ENCODE data around the gene MGMT.

MGMT gene

GRCh38 chr10:129656642-129657041, 189.6 kb downstream of the MGMT start:
- Histone ChIP-seq H3K9ac (no peak overlapping the region), H3K9me3 (replicated peaks in 1 of 11) (no peaks in the 10 kb centered on the region), H3K27ac (no peak overlapping the region), H4K20me1 (peaks cover 0 to 32% (median 6%) of the 10 kb centered on the region in 11 experiments; a peak in 5 of 22 replicates), H3K27me3 (no peaks in the 10 kb centered on the region), H3K4me3 (no peak overlapping the region), H3K4me1 (peaks cover 24 to 58% (median 49%) of the 10 kb centered on the region in 10 experiments), H3K4me2 (no peak overlapping the region), H3K36me3 (peaks cover 0 to 12% (median 0%) of the 10 kb centered on the region in 11 experiments; a peak in 4 of 22 replicates)
- TF ChIP-seq Cebpa-rat (IDR thresholded peaks at IDR 0.05): no peak

DNA sequence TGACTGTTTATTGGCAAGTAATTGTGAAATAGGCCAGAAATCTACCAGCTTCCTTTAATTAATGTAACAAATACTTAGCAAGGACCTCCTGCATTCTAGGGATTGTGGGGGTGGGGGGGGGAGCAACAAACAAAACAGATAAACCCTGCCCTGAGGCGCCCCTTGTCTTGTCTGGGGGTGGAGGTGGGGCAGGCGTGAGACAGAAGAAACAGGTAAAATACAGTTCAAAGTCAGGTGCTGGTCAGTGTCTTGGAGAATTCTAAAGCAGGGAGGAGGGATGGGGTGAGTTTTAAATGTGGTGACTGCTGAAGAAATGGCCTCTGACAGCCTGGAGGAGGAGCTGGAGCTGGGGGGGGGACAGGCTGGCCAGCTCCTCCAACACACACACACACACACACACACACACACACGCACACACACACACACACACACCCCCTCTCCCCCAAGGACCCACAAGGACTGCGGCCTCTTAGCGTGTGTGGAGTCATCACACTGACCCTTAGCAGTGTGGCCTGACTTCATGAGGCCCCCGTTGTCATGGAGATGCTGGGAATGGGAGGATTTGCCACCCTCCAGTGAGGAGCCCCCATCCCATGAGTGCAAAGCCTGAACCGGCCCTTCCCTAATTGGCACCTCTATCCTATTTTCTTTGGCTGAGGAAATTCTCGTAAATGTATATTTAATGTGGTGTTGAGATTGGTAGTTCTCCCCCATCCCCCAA, 190.4 kb downstream of the MGMT start:
- H3K9ac ChIP-seq: no peak overlapping the region
- H3K36me3 ChIP-seq: peaks cover 0 to 17% (median 0%) of the 10 kb centered on the region in 11 experiments; a peak in 6 of 22 replicates
- no peaks in the 10 kb centered on the region for H3K27me3 ChIP-seq
- H3K4me1 ChIP-seq: peaks cover 16 to 50% (median 40%) of the 10 kb centered on the region in 10 experiments
- peaks cover 0 to 27% (median 2%) of the 10 kb centered on the region in 11 experiments; a peak in 5 of 22 replicates for H4K20me1 ChIP-seq
- no peak overlapping the region for H3K4me2 ChIP-seq
- no peak for TF ChIP-seq Cebpa-rat (IDR thresholded peaks at IDR 0.05)
- no peak overlapping the region for H3K4me3 ChIP-seq
- no peak overlapping the region for H3K27ac ChIP-seq
- H3K9me3 ChIP-seq (replicated peaks in 1 of 11): peaks cover 0 to 6% (median under 1%) of the 10 kb centered on the region in 11 experiments; a peak in 3 of 22 replicates

GRCh38 chr10:129658376-129659072, 191.5 kb downstream of the MGMT start:
- TF ChIP-seq Cebpa-rat (IDR thresholded peaks at IDR 0.05): no peak

DNA sequence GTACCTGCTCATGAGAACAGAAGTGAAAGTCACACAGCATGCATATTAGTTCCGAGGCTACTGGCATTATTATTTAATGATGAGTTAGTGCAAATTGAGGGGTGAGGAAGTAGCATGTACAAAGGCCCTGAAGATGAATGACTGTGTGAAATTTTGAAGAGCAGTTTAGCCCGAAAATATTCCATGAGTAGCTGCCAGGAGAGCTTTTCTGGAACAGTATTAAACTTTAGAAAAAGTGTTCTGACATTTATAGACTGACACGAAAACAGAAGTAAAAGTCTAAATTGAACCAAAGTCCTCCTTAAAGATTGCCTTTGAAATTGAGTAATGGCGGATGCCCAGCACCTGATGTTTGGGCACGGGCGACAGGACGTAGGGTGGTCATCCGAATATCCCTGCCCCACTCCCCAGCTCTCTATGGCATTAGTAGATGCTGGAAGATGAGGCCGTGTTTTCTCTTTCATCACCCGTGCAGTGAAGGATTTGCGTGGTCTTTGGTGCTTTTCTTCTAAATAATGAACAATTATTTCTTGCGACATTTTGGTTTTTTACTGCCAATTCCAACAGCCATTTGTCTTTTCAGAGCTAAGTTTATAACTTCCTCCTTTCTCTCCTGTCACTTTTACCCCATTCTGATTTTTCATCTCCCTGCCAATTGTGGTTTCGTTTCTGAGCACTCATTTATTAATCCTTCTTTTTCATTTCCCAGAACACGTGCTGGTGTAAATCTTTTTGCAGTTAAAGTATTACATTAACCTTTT, 192.6 kb downstream of the MGMT start:
- no peak for TF ChIP-seq Cebpa-rat (IDR thresholded peaks at IDR 0.05)
- Histone ChIP-seq H3K27me3 (no peaks in the 10 kb centered on the region), H3K27ac (peak overlapping the region in 1 of 11 experiments; percentile 10; a peak in 1 of 22 replicates), H3K36me3 (peaks cover 4 to 25% (median 9%) of the 10 kb centered on the region in 11 experiments; a peak in 20 of 22 replicates), H4K20me1 (peaks cover 0 to 7% (median 0%) of the 10 kb centered on the region in 11 experiments; a peak in 3 of 22 replicates), H3K9ac (no peak overlapping the region), H3K4me3 (no peak overlapping the region), H3K9me3 (replicated peaks in 1 of 11) (peaks cover 8 to 21% (median 15%) of the 10 kb centered on the region in 11 experiments), H3K4me2 (peak overlapping the region; percentile 14 to 65 (median 41); a peak in 18 of 22 replicates), H3K4me1 (peaks cover 13 to 29% (median 23%) of the 10 kb centered on the region in 10 experiments; a peak in 19 of 20 replicates)

More at GRCh38 chr10:129658376-129659072, 191.5 kb downstream of the MGMT start:
- H3K4me2 ChIP-seq: no peak overlapping the region
- peaks cover 0 to 10% (median 7%) of the 10 kb centered on the region in 11 experiments; a peak in 11 of 22 replicates for H3K9me3 ChIP-seq (replicated peaks in 1 of 11)
- peaks cover 0 to 19% (median 0%) of the 10 kb centered on the region in 11 experiments; a peak in 6 of 22 replicates for H3K36me3 ChIP-seq
- peaks cover 0 to 16% (median 0%) of the 10 kb centered on the region in 11 experiments; a peak in 5 of 22 replicates for H4K20me1 ChIP-seq
- H3K27me3 ChIP-seq: no peaks in the 10 kb centered on the region
- H3K27ac ChIP-seq: no peak overlapping the region
- no peak overlapping the region for H3K4me3 ChIP-seq
- peaks cover 13 to 39% (median 33%) of the 10 kb centered on the region in 10 experiments; a peak in 19 of 20 replicates for H3K4me1 ChIP-seq
- H3K9ac ChIP-seq: no peak overlapping the region

GRCh38 chr10:129660569-129660968, 193.5 kb downstream of the MGMT start:
- Histone ChIP-seq H3K4me1 (peaks cover 13 to 20% (median 15%) of the 10 kb centered on the region in 10 experiments; a peak in 18 of 20 replicates), H3K27me3 (no peaks in the 10 kb centered on the region), H3K9me3 (replicated peaks in 1 of 11) (peaks cover 10 to 27% (median 17%) of the 10 kb centered on the region in 11 experiments), H3K27ac (peak overlapping the region in 1 of 11 experiments; percentile 10; a peak in 2 of 22 replicates), H4K20me1 (no peaks in the 10 kb centered on the region), H3K9ac (no peak overlapping the region), H3K4me2 (peak overlapping the region; percentile 14 to 65 (median 41); a peak in 16 of 22 replicates), H3K36me3 (peaks cover 6 to 27% (median 11%) of the 10 kb centered on the region in 11 experiments; a peak in 20 of 22 replicates), H3K4me3 (no peak overlapping the region)
- TF ChIP-seq Cebpa-rat (IDR thresholded peaks at IDR 0.05): no peak

DNA sequence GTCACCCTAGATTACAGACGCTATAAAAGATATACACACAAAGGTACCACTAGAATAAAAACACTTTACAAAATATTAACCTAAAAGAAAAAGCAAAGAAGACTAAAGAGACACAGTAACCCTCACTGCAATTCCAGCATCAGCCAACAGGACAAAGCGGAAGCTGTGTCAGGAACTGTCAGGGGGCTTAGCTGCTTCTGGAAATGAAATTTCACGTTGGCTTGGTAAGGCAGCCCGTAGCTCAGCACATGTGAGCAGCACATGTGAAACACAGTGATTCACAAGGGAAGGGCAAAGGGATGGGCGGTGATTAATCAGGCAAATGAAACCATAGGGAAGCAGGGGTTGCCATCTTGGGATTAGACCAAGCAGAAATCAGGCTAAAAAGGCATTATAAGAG, 195.4 kb downstream of the MGMT start:
- H3K27me3 ChIP-seq: no peaks in the 10 kb centered on the region
- H3K4me2 ChIP-seq: no peak overlapping the region; a peak in 1 of 22 replicates
- H3K4me1 ChIP-seq: peaks cover 13 to 18% (median 15%) of the 10 kb centered on the region in 10 experiments; a peak in 18 of 20 replicates
- H3K9ac ChIP-seq: no peak overlapping the region
- no peak for TF ChIP-seq Cebpa-rat (IDR thresholded peaks at IDR 0.05)
- peaks cover 7 to 36% (median 16%) of the 10 kb centered on the region in 11 experiments; a peak in 20 of 22 replicates for H3K36me3 ChIP-seq
- no peak overlapping the region for H3K4me3 ChIP-seq
- no peaks in the 10 kb centered on the region for H4K20me1 ChIP-seq
- no peak overlapping the region for H3K27ac ChIP-seq
- peaks cover 10 to 38% (median 18%) of the 10 kb centered on the region in 11 experiments for H3K9me3 ChIP-seq (replicated peaks in 1 of 11)

DNA sequence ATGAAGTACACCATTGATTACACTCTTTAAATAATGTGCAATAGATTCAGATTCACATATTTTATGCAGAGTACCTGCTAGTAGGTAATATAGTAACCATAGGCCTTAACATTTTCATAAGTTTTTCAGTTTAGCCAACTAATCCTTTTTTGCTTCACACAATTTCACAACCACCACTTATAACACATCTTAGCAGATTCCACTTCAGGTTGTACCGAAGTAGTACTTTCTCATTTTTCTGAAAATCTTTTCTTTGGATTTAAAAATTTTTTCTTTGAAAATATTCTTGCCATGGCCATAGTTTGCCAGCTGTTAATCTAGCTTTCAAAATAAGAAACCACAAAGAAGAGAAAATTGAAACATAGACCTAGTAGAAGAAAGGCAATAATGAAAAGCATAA, 203.1 kb downstream of the MGMT start:
- Histone ChIP-seq H3K4me2 (no peak overlapping the region), H3K4me3 (no peak overlapping the region), H4K20me1 (no peaks in the 10 kb centered on the region), H3K9me3 (replicated peaks in 1 of 11) (peaks cover 34 to 62% (median 38%) of the 10 kb centered on the region in 11 experiments), H3K27me3 (no peaks in the 10 kb centered on the region), H3K36me3 (peaks cover 5 to 60% (median 45%) of the 10 kb centered on the region in 11 experiments; a peak in 20 of 22 replicates), H3K27ac (no peak overlapping the region), H3K4me1 (peaks cover 0 to 7% (median 3%) of the 10 kb centered on the region in 10 experiments; a peak in 13 of 20 replicates), H3K9ac (no peak overlapping the region)
- TF ChIP-seq Cebpa-rat (IDR thresholded peaks at IDR 0.05): no peak

DNA sequence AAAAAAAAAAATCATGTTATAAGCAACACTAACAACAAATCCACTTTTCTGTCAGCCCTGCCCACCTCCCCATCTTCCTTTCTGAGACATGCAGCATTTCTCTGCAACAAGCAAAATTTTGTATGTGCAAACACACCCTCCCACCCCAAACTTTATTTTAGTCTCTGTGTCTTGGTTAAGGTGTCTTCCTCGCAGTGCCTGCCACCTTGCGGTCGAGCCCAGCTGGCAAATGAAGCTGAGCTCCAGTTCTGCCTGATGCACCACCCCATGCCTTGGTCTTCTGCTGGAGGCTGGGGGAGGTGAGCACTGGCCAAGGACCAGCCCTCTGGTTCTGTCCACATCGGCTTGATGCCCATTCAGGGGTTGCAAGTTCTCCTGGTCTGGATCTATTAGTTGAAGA, 206.3 kb downstream of the MGMT start:
- no peak for TF ChIP-seq Cebpa-rat (IDR thresholded peaks at IDR 0.05)
- Histone ChIP-seq H3K4me3 (no peak overlapping the region), H3K36me3 (peaks cover 5 to 58% (median 38%) of the 10 kb centered on the region in 11 experiments; a peak in 20 of 22 replicates), H4K20me1 (no peaks in the 10 kb centered on the region), H3K9ac (no peak overlapping the region), H3K27me3 (no peaks in the 10 kb centered on the region), H3K4me1 (peaks cover 11 to 25% (median 17%) of the 10 kb centered on the region in 10 experiments), H3K27ac (no peak overlapping the region), H3K4me2 (no peak overlapping the region), H3K9me3 (replicated peaks in 1 of 11) (peaks cover 27 to 65% (median 52%) of the 10 kb centered on the region in 11 experiments)

Measured in BLaER1 treated with 17β-estradiol and CSF1 and Interleukin-3, amounts not matched to agents 10 nM and 100 nM (cell line).